OCI-LY3 (cell line): ENCODE results near the gene CASP3.

Experiments used
- EZH2phosphoT487 ChIP-seq: fragments of 200-600 bp; shearing (Covaris generic); IDR thresholded peaks from 2 replicates; pipeline ENCODE4 v1.6.1; 2018; ENCODE audit warnings: antibody characterized with exemption, mixed run types, low read depth
- TF ChIP-seq, protein P1 (sequence below): fragments of 200-600, 300-600 bp; sonication (generic); IDR thresholded peaks from 2 replicates; pipeline ENCODE4 v1.5.1; 2014; ENCODE audit warnings: antibody characterized with exemption, low read length, low read depth

GRCh38 chr4:184598753-184599491 is 50.3 kb downstream of the CASP3 start:
- no peak for TF ChIP-seq EZH2phosphoT487
- TF ChIP-seq, protein P1, sequence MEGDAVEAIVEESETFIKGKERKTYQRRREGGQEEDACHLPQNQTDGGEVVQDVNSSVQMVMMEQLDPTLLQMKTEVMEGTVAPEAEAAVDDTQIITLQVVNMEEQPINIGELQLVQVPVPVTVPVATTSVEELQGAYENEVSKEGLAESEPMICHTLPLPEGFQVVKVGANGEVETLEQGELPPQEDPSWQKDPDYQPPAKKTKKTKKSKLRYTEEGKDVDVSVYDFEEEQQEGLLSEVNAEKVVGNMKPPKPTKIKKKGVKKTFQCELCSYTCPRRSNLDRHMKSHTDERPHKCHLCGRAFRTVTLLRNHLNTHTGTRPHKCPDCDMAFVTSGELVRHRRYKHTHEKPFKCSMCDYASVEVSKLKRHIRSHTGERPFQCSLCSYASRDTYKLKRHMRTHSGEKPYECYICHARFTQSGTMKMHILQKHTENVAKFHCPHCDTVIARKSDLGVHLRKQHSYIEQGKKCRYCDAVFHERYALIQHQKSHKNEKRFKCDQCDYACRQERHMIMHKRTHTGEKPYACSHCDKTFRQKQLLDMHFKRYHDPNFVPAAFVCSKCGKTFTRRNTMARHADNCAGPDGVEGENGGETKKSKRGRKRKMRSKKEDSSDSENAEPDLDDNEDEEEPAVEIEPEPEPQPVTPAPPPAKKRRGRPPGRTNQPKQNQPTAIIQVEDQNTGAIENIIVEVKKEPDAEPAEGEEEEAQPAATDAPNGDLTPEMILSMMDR, result no peak
